Astrocyte of the spinal cord (primary cell): ENCODE data around the gene UBE2G2.
A peak's percentile ranks its signal among the peaks of the same experiment; 100 is the strongest.

ENCODE experiments used
- DNase-seq: peaks from one replicate; pipeline ENCODE4 v3.0.0; 2011; ENCODE audit warnings: low read depth, low spot score
- H3K4me3 ChIP-seq: 2 replicates; pipeline ENCODE4 v1.5.1; 2011; ENCODE audit warnings: low read depth, mild to moderate bottlenecking, low read length, moderate library complexity
- CTCF ChIP-seq: IDR thresholded peaks from 2 replicates; pipeline ENCODE4 v1.5.1; 2012; ENCODE audit warnings: low read depth, mild to moderate bottlenecking, low read length, inconsistent platforms
- in situ Hi-C: cut with HindIII; loops from 2 replicates; pipeline ENCODE4 v1.10.0; 2017; ENCODE audit warnings: low sequenced_read_pairs

UBE2G2 gene

GRCh38 chr21:44758781-44759627 is 42.6 kb downstream of the UBE2G2 start:
- no peak for TF ChIP-seq CTCF
- no peak for DNase-seq
- in situ Hi-C loops: no loop called here
- H3K4me3 ChIP-seq: no peak overlapping the region

GRCh38 chr21:44758141-44758561 is 43.5 kb downstream of the UBE2G2 start:
- in situ Hi-C loops: no loop called here
- no peak for DNase-seq
- no peak for TF ChIP-seq CTCF
- no peak overlapping the region for H3K4me3 ChIP-seq

- in situ Hi-C loops: no loop called here
- TF ChIP-seq CTCF: no peak
- DNase-seq: no peak
- no peak overlapping the region for H3K4me3 ChIP-seq
Observed at GRCh38 chr21:44757731-44758130, 43.9 kb downstream of the UBE2G2 start.

GRCh38 chr21:44756423-44757185 is 45.0 kb downstream of the UBE2G2 start:
- DNase-seq: no peak
- TF ChIP-seq CTCF: no peak
- in situ Hi-C loops: no loop called here
- H3K4me3 ChIP-seq: no peak overlapping the region

GRCh38 chr21:44755227-44755626 is 46.4 kb downstream of the UBE2G2 start:
- in situ Hi-C loops: no loop called here
- H3K4me3 ChIP-seq: no peak overlapping the region
- peak; percentile 73 for DNase-seq
- TF ChIP-seq CTCF: peak; percentile 33

GRCh38 chr21:44753357-44753756 is 48.3 kb downstream of the UBE2G2 start:
- H3K4me3 ChIP-seq: no peak overlapping the region
- in situ Hi-C loops: no loop called here
- DNase-seq: no peak
- TF ChIP-seq CTCF: no peak
